Psoas muscle (tissue), 8 donors: Measurements from ENCODE around the gene IFNA8. TPM values are rescaled to one million over a fixed set of nuclear protein-coding genes. Genes with fewer than 3 reads are reported as not detected.
"Not testable (repeated sequence)": the region's sequence is repeated elsewhere in the genome, so short reads cannot be mapped to it uniquely, and the experiment has no call there.

Experiments used
- ATAC-seq, 4 donors: fragments of 200-7000 bp; cut with Tn5 transposase; one replicate each; pipeline ENCODE4 v1.9.1; 2020; ENCODE audit warnings: moderate library complexity in 3 of 4, mild to moderate bottlenecking in 2 of 4
- DNase-seq, 2 donors: peaks; one replicate each; pipeline ENCODE4 v3.0.0-alpha.2; 2020
- H3K27ac ChIP-seq: fragments of 200-600 bp; one replicate; pipeline ENCODE4 v1.8.0; 2022
- H3K27me3 ChIP-seq, 3 donors: fragments of 200-600 bp in 1 of 3; one replicate each; pipeline versions ENCODE4 v1.6.1 to v1.8.0; 2013 to 2022; ENCODE audit warnings: low read length in 2 of 3, mild to moderate bottlenecking in 2 of 3, moderate library complexity in 1 of 3; ENCODE audit not compliant: insufficient read depth in 3 of 3
- H3K36me3 ChIP-seq, 2 donors: fragments of 200-600 bp in 1 of 2; one replicate each; pipeline versions ENCODE4 v1.6.1 to v1.8.0; 2013 to 2022; ENCODE audit warnings: low read depth in 1 of 2, mild to moderate bottlenecking in 1 of 2, moderate library complexity in 1 of 2; ENCODE audit not compliant: insufficient read depth in 1 of 2
- H3K4me1 ChIP-seq: fragments of 200-600 bp; one replicate; pipeline ENCODE4 v1.8.0; 2022
- H3K4me3 ChIP-seq: fragments of 200-600 bp; one replicate; pipeline ENCODE4 v1.8.0; 2022; ENCODE audit warnings: mild to moderate bottlenecking
- H3K9me3 ChIP-seq: fragments of 200-600 bp; one replicate; pipeline ENCODE4 v1.8.0; 2022
- WGBS, 3 donors: extraction: QIAGEN DNeasy Blood & Tissue Kit; methylation state at CpG; one replicate each; pipeline versions ENCODE4 v1.1.6 to v1.1.7; 2013; 5-methylcytosine and 5-hydroxymethylcytosine counted together
- intact Hi-C, 2 donors: fragments of 100-400 bp; cut with DNase I; formaldehyde crosslinking; loops; one replicate each; pipeline versions ENCODE4 v1.11.0 to v1.14.2; 2022
- polyA plus RNA-seq, 3 donors: library from polyadenylated mRNA; stranded (reverse); fragments of 200-250 nt; gene quantifications; one replicate each; pipeline ENCODE4 v1.2.3, GENCODE V29; 2013
- total RNA-seq, 4 donors: library from RNA; stranded (reverse); fragmentation: NEBNext Ultra II Directional in 2 of 4; extraction: Animal tissue kit (Norgen Biotek cat#: 25700) in 2 of 4; gene quantifications; one replicate each; pipeline versions ENCODE4 v1.2.1 to v1.2.4, GENCODE V29; 2021 to 2023
- TF ChIP-seq, protein P1 (sequence below): fragments of 200-600 bp; IDR thresholded peaks from one replicate; pipeline ENCODE4 v1.8.0; 2022; ENCODE audit warnings: antibody characterized with exemption
- donor health status: healthy with polysubstance abuse.
- donor health status: DM: no; HTN: no; CAD: no; lungs with moderate emphysema.
- donor health status: Bipolar disorder and iron deficiency.
- donor health status: healthy.
- donor health status: DM: yes; HTN: yes; CAD: no.
- donor health status: DM: no; HTN: no; CAD: no.
- donor health status: DM: no; HTN: no; CAD: no.
- donor health status: DM: yes; HTN: yes; CAD: no.

The IFNA8 gene
- total and polyA plus RNA-seq, 7 donors, result not detected

DNA sequence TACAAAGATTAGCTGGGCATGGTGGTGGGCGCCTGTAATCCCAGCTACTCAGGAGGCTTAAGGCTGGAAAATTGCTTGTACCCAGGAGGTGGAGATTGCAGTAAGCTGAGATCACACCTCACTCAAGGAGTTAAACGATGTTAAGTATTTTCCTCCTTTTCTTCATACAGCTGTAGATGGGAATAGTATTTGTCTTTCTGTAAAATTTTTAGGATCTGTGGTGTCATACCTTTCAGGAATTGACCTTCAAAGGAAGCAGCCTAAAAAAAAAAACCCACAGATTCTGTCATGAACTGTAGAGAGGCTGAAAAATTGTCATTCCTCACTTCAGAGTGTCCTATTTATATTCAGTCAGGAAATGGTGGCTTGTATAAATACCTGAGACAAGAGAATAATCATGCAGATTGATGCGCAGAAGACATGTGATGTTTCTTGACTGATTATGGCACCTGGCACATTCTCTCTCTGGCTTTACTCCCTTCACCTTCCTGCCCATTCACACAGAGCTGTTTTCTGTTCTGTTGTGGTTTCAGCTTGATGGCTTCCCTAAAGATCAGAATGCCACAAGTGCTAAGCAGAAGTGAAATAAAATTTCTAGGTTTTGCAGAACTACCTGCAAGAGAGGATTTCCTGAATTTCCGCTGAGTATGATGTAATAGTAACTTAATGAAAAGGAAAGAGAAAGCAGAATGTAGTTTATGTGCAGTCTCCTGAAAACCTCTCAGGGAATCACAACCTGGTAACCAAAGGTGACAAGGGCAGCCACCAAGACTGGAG lies 35.1 kb downstream of the IFNA8 start:
- 85 to 88% (median 88%) methylated on average over 4 of the region's 4 CpGs for WGBS, 3 donors
- no peak for ATAC-seq
- intact Hi-C loops, result loop anchor here in 1 of 2 donors (10.0 kb wide), 1 partner anchor 59 kb away; the partner anchor contains the start of gene IFNA2
- Histone ChIP-seq H3K4me1 (no peaks in the 10 kb centered on the region), H3K9me3 (no peaks in the 10 kb centered on the region), H3K36me3 (no peaks in the 10 kb centered on the region), H3K27me3 (no peaks in the 10 kb centered on the region), H3K27ac (no peak overlapping the region), H3K4me3 (no peak overlapping the region)
- DNase-seq, result no peak
- TF ChIP-seq, protein P1, sequence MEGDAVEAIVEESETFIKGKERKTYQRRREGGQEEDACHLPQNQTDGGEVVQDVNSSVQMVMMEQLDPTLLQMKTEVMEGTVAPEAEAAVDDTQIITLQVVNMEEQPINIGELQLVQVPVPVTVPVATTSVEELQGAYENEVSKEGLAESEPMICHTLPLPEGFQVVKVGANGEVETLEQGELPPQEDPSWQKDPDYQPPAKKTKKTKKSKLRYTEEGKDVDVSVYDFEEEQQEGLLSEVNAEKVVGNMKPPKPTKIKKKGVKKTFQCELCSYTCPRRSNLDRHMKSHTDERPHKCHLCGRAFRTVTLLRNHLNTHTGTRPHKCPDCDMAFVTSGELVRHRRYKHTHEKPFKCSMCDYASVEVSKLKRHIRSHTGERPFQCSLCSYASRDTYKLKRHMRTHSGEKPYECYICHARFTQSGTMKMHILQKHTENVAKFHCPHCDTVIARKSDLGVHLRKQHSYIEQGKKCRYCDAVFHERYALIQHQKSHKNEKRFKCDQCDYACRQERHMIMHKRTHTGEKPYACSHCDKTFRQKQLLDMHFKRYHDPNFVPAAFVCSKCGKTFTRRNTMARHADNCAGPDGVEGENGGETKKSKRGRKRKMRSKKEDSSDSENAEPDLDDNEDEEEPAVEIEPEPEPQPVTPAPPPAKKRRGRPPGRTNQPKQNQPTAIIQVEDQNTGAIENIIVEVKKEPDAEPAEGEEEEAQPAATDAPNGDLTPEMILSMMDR, result no peak

- H3K27ac ChIP-seq, DNase-seq, H3K36me3 ChIP-seq, H3K4me1 ChIP-seq, H3K4me3 ChIP-seq, H3K27me3 ChIP-seq, H3K9me3 ChIP-seq, ATAC-seq: not testable (repeated sequence)
- 80 to 82% (median 82%) methylated on average over 5 of the region's 5 CpGs for WGBS, 3 donors
- intact Hi-C loops, result loop anchor here in 1 of 2 donors (10.0 kb wide), 1 partner anchor 65 kb away; the partner anchor contains the start of gene IFNA2
Observed at GRCh38 chr9:21449312-21449711, 40.4 kb downstream of the IFNA8 start.

DNA sequence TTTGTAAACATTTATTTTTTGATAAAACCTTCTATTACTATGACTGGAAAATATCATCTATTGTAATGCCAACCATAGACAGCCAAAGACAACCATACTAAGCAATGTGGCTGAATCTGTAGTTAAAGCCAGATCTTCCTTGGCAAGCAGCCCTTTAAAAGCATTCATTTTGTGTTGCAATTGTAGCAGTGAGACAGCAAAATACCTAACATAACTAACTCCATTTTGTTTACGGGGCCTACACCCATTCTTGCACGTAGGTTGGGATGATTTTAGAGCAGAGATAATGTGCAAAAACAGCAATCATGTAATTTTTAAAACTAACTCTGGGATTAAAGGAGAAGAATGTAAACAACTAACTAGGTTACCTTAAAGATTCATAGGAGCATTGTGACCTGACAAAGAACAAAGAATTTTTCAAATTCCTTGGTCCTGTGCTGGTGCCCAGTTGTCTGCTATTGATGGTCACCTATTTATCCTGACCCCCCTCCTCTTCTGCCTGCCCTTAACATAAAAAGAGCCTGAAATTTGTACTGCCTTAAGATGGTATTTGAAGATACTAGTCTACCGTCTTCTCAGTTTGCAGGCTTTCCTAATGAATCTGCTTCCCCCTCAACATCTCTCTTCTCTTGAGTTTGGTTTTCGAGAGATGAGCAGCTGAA lies 41.9 kb downstream of the IFNA8 start:
- 70 to 76% (median 74%) methylated on average over 4 of the region's 4 CpGs for WGBS, 3 donors

DNA sequence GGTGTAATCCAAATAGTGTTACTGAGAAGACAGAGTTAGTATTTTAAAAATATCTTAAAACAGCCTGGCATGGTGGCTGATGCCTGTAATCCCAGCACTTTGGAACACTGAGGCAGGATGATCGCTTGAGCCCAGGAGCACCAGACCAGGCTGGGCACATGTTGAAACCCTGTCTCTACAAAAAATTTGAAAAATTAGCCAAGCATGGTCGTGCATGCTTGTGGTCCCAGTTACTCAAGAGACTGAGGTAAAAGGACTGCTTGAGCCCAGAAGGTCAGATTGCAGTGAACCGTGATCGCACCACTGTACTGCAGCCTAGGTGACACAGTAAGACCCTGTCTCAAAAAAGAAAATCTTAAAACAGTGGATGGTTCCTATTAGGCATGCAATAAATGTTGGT lies 43.8 kb downstream of the IFNA8 start:
- no peak for DNase-seq
- Histone ChIP-seq H3K36me3 (no peaks in the 10 kb centered on the region), H3K4me1 (no peaks in the 10 kb centered on the region), H3K9me3 (no peaks in the 10 kb centered on the region), H3K27ac (no peak overlapping the region), H3K27me3 (no peaks in the 10 kb centered on the region), H3K4me3 (no peak overlapping the region)
- 66 to 69% (median 69%) methylated on average over 4 of the region's 4 CpGs for WGBS, 3 donors
- intact Hi-C loops, result no loop called here
- TF ChIP-seq, protein P1, result no peak
- ATAC-seq, result no peak

More for the DNA sequence above, 41.9 kb downstream of the IFNA8 start:
- DNase-seq (no peak), ATAC-seq (no peak)
- TF ChIP-seq, protein P1, result no peak
- H3K4me1 ChIP-seq, result no peaks in the 10 kb centered on the region
- no peak overlapping the region for H3K27ac ChIP-seq
- intact Hi-C loops, result no loop called here
- no peaks in the 10 kb centered on the region for H3K9me3 ChIP-seq
- H3K36me3 ChIP-seq, result no peaks in the 10 kb centered on the region
- H3K4me3 ChIP-seq, result no peak overlapping the region
- H3K27me3 ChIP-seq, result no peaks in the 10 kb centered on the region

DNA sequence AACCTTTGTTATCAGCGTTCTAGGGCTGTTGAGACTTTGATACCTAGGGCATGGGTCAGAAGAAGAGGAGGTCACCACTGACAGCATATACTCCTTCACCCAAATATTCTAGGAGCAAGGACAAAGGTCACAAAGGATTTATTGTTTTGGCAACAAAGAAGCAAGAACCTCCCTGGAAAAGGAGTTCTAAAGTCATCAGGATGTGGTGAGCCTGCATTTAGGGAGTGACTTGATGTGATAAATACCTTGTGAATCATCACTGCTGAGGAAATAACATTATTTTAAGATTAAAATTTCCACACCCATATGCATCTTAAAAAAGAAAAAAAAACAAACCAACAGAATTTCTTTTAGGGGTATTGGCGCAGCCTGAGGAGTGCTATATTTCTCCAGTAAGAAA lies 45.2 kb downstream of the IFNA8 start:
- 66 to 71% (median 66%) methylated on average over 2 of the region's 2 CpGs for WGBS, 3 donors

More for the DNA sequence above, 45.2 kb downstream of the IFNA8 start:
- no peak overlapping the region for H3K27ac ChIP-seq
- intact Hi-C loops, result no loop called here
- H3K4me1 ChIP-seq, result no peaks in the 10 kb centered on the region
- no peaks in the 10 kb centered on the region for H3K9me3 ChIP-seq
- DNase-seq (no peak), ATAC-seq (no peak)
- H3K4me3 ChIP-seq, result no peak overlapping the region
- H3K36me3 ChIP-seq, result no peaks in the 10 kb centered on the region
- TF ChIP-seq, protein P1, result no peak
- no peaks in the 10 kb centered on the region for H3K27me3 ChIP-seq
